Astrocyte (in vitro differentiated cells and primary cell): ENCODE measurements around the gene HES5. TPM values are rescaled to one million over a fixed set of nuclear protein-coding genes. Genes with fewer than 3 reads are reported as not detected.
A peak's percentile ranks its signal among the peaks of the same experiment; 100 is the strongest.

Source experiments
- DNase-seq: peaks from one replicate; pipeline ENCODE4 v3.0.0-alpha.2; 2010; ENCODE audit warnings: low read depth
- FAIRE-seq: peaks from 2 replicates; lab custom pipeline; 2011; peaks lifted over from hg19 to GRCh38; lab: Jason Lieb, UNC
- H2AFZ ChIP-seq: 2 replicates; pipeline ENCODE4 v1.6.0; 2012; ENCODE audit warnings: low read depth, low read length, inconsistent platforms
- H3K27ac ChIP-seq: 2 replicates; pipeline ENCODE4 v1.5.1; 2011; ENCODE audit warnings: low read depth, low read length, inconsistent platforms
- H3K27me3 ChIP-seq: 2 replicates; pipeline ENCODE4 v1.6.0; 2011; ENCODE audit warnings: low read length, inconsistent platforms; ENCODE audit not compliant: insufficient read depth
- H3K36me3 ChIP-seq: 2 replicates; pipeline ENCODE4 v1.5.1; 2011; ENCODE audit warnings: low read length, inconsistent platforms; ENCODE audit not compliant: insufficient read depth
- H3K4me1 ChIP-seq: 2 replicates; pipeline ENCODE4 v1.5.1; 2011; ENCODE audit warnings: low read length, inconsistent platforms; ENCODE audit not compliant: insufficient read depth
- H3K4me2 ChIP-seq: 2 replicates; pipeline ENCODE4 v1.6.0; 2012; ENCODE audit warnings: low read length, inconsistent platforms
- H3K4me3 ChIP-seq: 2 replicates; pipeline ENCODE4 v1.5.1; 2011; ENCODE audit warnings: low read depth, mild to moderate bottlenecking, low read length, inconsistent platforms; ENCODE audit not compliant: insufficient read depth
- H3K79me2 ChIP-seq: 2 replicates; pipeline ENCODE4 v1.6.0; 2012; ENCODE audit warnings: mild to moderate bottlenecking, low read length, inconsistent platforms; ENCODE audit not compliant: insufficient read depth
- H3K9ac ChIP-seq: 2 replicates; pipeline ENCODE4 v1.6.0; 2012; ENCODE audit warnings: mild to moderate bottlenecking, low read length, inconsistent platforms
- H3K9me3 ChIP-seq: 2 replicates; pipeline ENCODE4 v1.5.1; 2012; ENCODE audit warnings: low read depth, mild to moderate bottlenecking, low read length, inconsistent platforms; ENCODE audit not compliant: insufficient read depth
- H4K20me1 ChIP-seq: 2 replicates; pipeline ENCODE4 v1.6.0; 2012; ENCODE audit warnings: low read length, inconsistent platforms; ENCODE audit not compliant: insufficient read depth
- H3K27ac Mint-ChIP-seq: one replicate; pipeline ENCODE4 v1.8.0; 2021; ENCODE audit warnings: mild to moderate bottlenecking, mixed read lengths; ENCODE audit not compliant: unreplicated experiment
- H3K27me3 Mint-ChIP-seq: one replicate; pipeline ENCODE4 v1.8.0; 2021; ENCODE audit warnings: low read depth, mixed read lengths; ENCODE audit not compliant: unreplicated experiment
- H3K36me3 Mint-ChIP-seq: one replicate; pipeline ENCODE4 v1.8.0; 2021; ENCODE audit warnings: low read depth, mixed read lengths; ENCODE audit not compliant: unreplicated experiment
- H3K4me1 Mint-ChIP-seq: one replicate; pipeline ENCODE4 v1.8.0; 2021; ENCODE audit warnings: low read depth, mixed read lengths; ENCODE audit not compliant: unreplicated experiment
- H3K4me3 Mint-ChIP-seq: one replicate; pipeline ENCODE4 v1.8.0; 2021; ENCODE audit warnings: mild to moderate bottlenecking, moderate library complexity, mixed read lengths; ENCODE audit not compliant: unreplicated experiment
- H3K9me3 Mint-ChIP-seq: one replicate; pipeline ENCODE4 v1.8.0; 2021; ENCODE audit warnings: mild to moderate bottlenecking, mixed read lengths; ENCODE audit not compliant: unreplicated experiment
- EZH2 ChIP-seq: IDR thresholded peaks from 2 replicates; pipeline ENCODE4 v1.6.1; 2012; ENCODE audit warnings: mild to moderate bottlenecking, low read length, inconsistent platforms; ENCODE audit not compliant: insufficient read depth
- total RNA-seq: library from RNA; stranded (reverse); gene quantifications from 2 replicates; pipeline ENCODE4 v1.2.1, GENCODE V29; 2021
- TF ChIP-seq, protein P1 (sequence below): IDR thresholded peaks from 2 replicates; pipeline ENCODE4 v1.5.1; 2011; ENCODE audit warnings: low read depth, mild to moderate bottlenecking, inconsistent platforms, low read length, moderate library complexity; ENCODE audit not compliant: insufficient read depth

Gene HES5
- total RNA-seq, 1 donor from 2014 or later: not detected

DNA sequence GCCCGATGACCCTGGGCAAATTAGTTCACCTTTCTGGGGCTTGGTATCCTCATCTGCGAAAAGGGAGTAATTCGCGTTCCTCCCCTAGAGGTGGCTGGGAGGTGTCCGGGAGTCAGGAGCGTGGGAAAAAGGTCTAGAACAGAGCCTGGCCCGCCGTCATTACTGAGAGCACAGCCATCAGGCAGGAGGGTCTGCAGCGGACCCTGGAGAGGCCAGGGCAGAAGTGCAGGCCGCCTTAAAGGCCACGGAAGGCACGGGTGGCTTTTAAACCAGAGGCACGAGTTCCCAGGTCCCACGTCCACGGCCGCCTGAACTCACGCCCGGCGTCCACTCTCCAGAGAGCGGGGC is 4.5 kb downstream of the HES5 start:
- no peak overlapping the region for H3K27ac Mint-ChIP-seq
- Histone ChIP-seq H4K20me1 (peaks cover 54% of the 10 kb centered on the region), H3K9me3 (no peaks in the 10 kb centered on the region), H2AFZ (peak overlapping the region; percentile 39), H3K4me2 (peak overlapping the region; percentile 99), H3K36me3 (peaks cover 3% of the 10 kb centered on the region), H3K79me2 (peaks cover 54% of the 10 kb centered on the region), H3K27ac (peak overlapping the region; percentile 68), H3K9ac (peak overlapping the region; percentile 94), H3K4me3 (peak overlapping the region; percentile 91), H3K27me3 (no peaks in the 10 kb centered on the region), H3K4me1 (peaks cover 35% of the 10 kb centered on the region)
- DNase-seq (no peak), FAIRE-seq (no peak)
- H3K36me3 Mint-ChIP-seq: peaks cover 5% of the 10 kb centered on the region
- peaks cover 14% of the 10 kb centered on the region for H3K4me1 Mint-ChIP-seq
- no peaks in the 10 kb centered on the region for H3K9me3 Mint-ChIP-seq
- H3K4me3 Mint-ChIP-seq: peak overlapping the region; percentile 89
- peaks cover 9% of the 10 kb centered on the region for H3K27me3 Mint-ChIP-seq
- TF ChIP-seq, protein P1, sequence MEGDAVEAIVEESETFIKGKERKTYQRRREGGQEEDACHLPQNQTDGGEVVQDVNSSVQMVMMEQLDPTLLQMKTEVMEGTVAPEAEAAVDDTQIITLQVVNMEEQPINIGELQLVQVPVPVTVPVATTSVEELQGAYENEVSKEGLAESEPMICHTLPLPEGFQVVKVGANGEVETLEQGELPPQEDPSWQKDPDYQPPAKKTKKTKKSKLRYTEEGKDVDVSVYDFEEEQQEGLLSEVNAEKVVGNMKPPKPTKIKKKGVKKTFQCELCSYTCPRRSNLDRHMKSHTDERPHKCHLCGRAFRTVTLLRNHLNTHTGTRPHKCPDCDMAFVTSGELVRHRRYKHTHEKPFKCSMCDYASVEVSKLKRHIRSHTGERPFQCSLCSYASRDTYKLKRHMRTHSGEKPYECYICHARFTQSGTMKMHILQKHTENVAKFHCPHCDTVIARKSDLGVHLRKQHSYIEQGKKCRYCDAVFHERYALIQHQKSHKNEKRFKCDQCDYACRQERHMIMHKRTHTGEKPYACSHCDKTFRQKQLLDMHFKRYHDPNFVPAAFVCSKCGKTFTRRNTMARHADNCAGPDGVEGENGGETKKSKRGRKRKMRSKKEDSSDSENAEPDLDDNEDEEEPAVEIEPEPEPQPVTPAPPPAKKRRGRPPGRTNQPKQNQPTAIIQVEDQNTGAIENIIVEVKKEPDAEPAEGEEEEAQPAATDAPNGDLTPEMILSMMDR: no peak
- TF ChIP-seq EZH2: no peak

DNA sequence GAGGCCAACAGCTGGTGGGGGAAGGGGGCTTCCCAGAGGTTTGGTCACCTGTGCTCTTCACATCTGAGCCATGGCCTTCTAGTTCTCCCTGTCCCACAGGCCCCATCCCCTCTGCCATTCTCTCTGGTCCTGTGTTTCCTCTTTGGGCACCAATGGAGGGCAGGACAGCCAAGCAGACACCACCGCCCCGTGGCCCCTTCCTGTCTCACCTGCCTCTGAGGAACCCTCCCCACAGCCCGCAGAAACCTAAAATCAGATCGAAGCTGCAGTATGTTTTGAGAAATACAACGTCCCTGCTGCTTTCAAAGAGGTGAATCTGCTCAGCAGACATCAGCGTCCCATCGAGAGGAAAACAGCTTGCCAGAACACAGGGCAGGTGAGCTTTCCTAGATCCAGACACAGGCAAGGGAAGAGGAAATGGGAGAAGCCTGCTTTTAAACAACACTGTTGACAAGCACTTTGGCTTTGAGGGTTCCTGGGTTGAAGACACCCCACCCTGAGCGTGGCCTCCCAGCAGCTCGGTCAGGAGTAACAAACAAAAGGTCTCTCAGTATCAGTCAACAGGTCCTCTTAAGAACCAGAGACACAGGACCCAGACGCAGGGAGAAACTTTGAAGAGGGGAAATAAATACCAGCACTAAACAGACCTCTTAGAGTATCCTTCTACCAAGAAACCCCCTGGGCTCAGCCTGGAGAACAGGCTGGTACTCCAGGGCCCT is 6.0 kb downstream of the HES5 start:
- TF ChIP-seq EZH2: no peak
- TF ChIP-seq, protein P1: no peak
- H3K4me3 ChIP-seq: no peak overlapping the region
- no peak overlapping the region for H3K27ac Mint-ChIP-seq
- peaks cover 55% of the 10 kb centered on the region for H4K20me1 ChIP-seq
- H3K79me2 ChIP-seq: peaks cover 55% of the 10 kb centered on the region
- no peak for DNase-seq
- H3K9me3 ChIP-seq: no peaks in the 10 kb centered on the region
- H3K9me3 Mint-ChIP-seq: no peaks in the 10 kb centered on the region
- H3K36me3 ChIP-seq: peaks cover 3% of the 10 kb centered on the region
- peaks cover 33% of the 10 kb centered on the region for H3K4me1 ChIP-seq
- H3K9ac ChIP-seq: peak overlapping the region; percentile 94
- no peak for FAIRE-seq
- H3K36me3 Mint-ChIP-seq: peaks cover 5% of the 10 kb centered on the region
- H3K4me1 Mint-ChIP-seq: peaks cover 14% of the 10 kb centered on the region
- no peaks in the 10 kb centered on the region for H3K27me3 ChIP-seq
- no peak overlapping the region for H2AFZ ChIP-seq
- H3K27ac ChIP-seq: no peak overlapping the region
- H3K4me3 Mint-ChIP-seq: peak overlapping the region; percentile 89
- peak overlapping the region; percentile 99 for H3K4me2 ChIP-seq
- peaks cover 8% of the 10 kb centered on the region for H3K27me3 Mint-ChIP-seq

DNA sequence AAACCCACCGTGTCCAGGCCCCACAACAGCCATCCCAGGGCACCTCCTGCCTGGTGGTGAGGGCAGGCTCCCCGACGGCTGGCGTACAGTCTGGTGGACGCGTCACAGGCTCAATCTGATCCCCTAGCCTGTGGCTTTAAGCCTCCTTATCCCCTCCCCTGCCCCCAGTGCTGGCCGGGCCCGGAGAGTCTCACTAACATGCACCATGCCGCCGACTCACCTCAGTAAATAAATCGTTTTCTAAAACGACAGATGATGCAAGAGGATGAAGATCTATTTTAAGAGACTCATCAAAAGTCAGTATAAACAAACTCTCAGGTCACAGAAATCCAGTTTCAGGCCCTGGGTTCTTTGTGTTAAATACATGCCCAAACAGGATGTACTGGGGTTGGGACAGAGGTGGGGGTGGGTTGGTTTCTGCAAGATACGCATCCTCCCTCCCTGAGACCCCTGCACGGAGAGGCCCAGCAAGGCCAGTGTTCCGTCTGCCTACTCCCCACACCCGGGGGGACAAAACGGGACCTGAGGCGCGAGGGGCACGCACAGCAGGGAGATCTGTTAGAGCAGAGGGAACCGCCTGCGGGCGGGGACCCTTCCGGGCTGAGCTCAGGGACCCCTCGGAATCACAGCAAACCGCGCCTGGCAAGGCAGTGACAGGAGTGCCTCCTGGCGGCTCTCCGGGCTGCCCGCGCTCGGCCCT is 6.7 kb downstream of the HES5 start:
- no peak for DNase-seq
- H3K9me3 ChIP-seq: no peaks in the 10 kb centered on the region
- H2AFZ ChIP-seq: no peak overlapping the region
- peaks cover 55% of the 10 kb centered on the region for H3K79me2 ChIP-seq
- Mint-ChIP-seq H3K4me1 (peaks cover 14% of the 10 kb centered on the region), H3K36me3 (peaks cover 5% of the 10 kb centered on the region), H3K9me3 (no peaks in the 10 kb centered on the region), H3K27me3 (peaks cover 3% of the 10 kb centered on the region), H3K4me3 (no peak overlapping the region), H3K27ac (peak overlapping the region; percentile 31)
- H3K36me3 ChIP-seq: peaks cover 3% of the 10 kb centered on the region
- no peak overlapping the region for H3K27ac ChIP-seq
- FAIRE-seq: no peak
- peaks cover 33% of the 10 kb centered on the region for H3K4me1 ChIP-seq
- no peak overlapping the region for H3K9ac ChIP-seq
- no peak for TF ChIP-seq EZH2
- TF ChIP-seq, protein P1: no peak
- peaks cover 56% of the 10 kb centered on the region for H4K20me1 ChIP-seq
- no peak overlapping the region for H3K4me3 ChIP-seq
- peak overlapping the region; percentile 99 for H3K4me2 ChIP-seq
- H3K27me3 ChIP-seq: no peaks in the 10 kb centered on the region
